Subcutaneous abdominal adipose tissue (tissue), 5 donors: ENCODE data around the gene DEUP1.

Experiments
- H3K27ac ChIP-seq: one replicate; pipeline ENCODE4 v1.7.0; 2013; ENCODE audit warnings: low read depth, mild to moderate bottlenecking, inconsistent platforms, low read length, moderate library complexity
- H3K27me3 ChIP-seq, 5 donors: one replicate each; pipeline ENCODE4 v1.7.0; 2013; ENCODE audit warnings: low read length in 5 of 5, inconsistent platforms in 1 of 5; ENCODE audit not compliant: control insufficient read depth in 5 of 5, insufficient read depth in 4 of 5
- H3K36me3 ChIP-seq, 5 donors: one replicate each; pipeline ENCODE4 v1.7.0; 2013; ENCODE audit warnings: low read length in 5 of 5; ENCODE audit not compliant: control insufficient read depth in 5 of 5, insufficient read depth in 5 of 5
- H3K4me1 ChIP-seq, 5 donors: one replicate each; pipeline ENCODE4 v1.7.0; 2013; ENCODE audit warnings: low read length in 5 of 5, mild to moderate bottlenecking in 3 of 5, moderate library complexity in 1 of 5; ENCODE audit not compliant: control insufficient read depth in 5 of 5, insufficient read depth in 5 of 5
- H3K4me3 ChIP-seq, 5 donors: one replicate each; pipeline ENCODE4 v1.7.0; 2013; ENCODE audit warnings: low read length in 5 of 5, low read depth in 1 of 5
- H3K9ac ChIP-seq, 5 donors: one replicate each; pipeline ENCODE4 v1.7.0; 2013; ENCODE audit warnings: low read length in 5 of 5, mild to moderate bottlenecking in 4 of 5, moderate library complexity in 3 of 5
- H3K9me3 ChIP-seq, 5 donors: one replicate each; pipeline ENCODE4 v1.7.0; 2013; ENCODE audit warnings: low read length in 5 of 5; ENCODE audit not compliant: control insufficient read depth in 5 of 5
- donor health status: healthy.
- donor health status: healthy.
- donor health status: healthy.
- donor health status: healthy.
- donor health status: healthy.

The DEUP1 gene

GRCh38 chr11:93481696-93482095, 151.2 kb downstream of the DEUP1 start:
- Histone ChIP-seq H3K4me3 (no peak overlapping the region), H3K9me3 (no peaks in the 10 kb centered on the region), H3K36me3 (peaks cover 0 to 19% (median 6%) of the 10 kb centered on the region in 5 donors), H3K4me1 (no peaks in the 10 kb centered on the region), H3K27me3 (no peaks in the 10 kb centered on the region), H3K27ac (no peak overlapping the region), H3K9ac (no peak overlapping the region)

GRCh38 chr11:93482556-93482955, 152.0 kb downstream of the DEUP1 start:
- H3K36me3 ChIP-seq, result peaks cover 0 to 18% (median 6%) of the 10 kb centered on the region in 5 donors
- no peaks in the 10 kb centered on the region for H3K9me3 ChIP-seq
- H3K4me1 ChIP-seq, result no peaks in the 10 kb centered on the region
- no peak overlapping the region for H3K9ac ChIP-seq
- H3K4me3 ChIP-seq, result no peak overlapping the region
- no peaks in the 10 kb centered on the region for H3K27me3 ChIP-seq
- H3K27ac ChIP-seq, result no peak overlapping the region

GRCh38 chr11:93484716-93485115, 154.2 kb downstream of the DEUP1 start:
- Histone ChIP-seq H3K4me3 (no peak overlapping the region), H3K27ac (no peak overlapping the region), H3K9me3 (no peaks in the 10 kb centered on the region), H3K27me3 (no peaks in the 10 kb centered on the region), H3K9ac (no peak overlapping the region), H3K4me1 (no peaks in the 10 kb centered on the region), H3K36me3 (peaks cover 0 to 10% (median 0%) of the 10 kb centered on the region in 5 donors)

GRCh38 chr11:93485983-93486382, 155.4 kb downstream of the DEUP1 start:
- Histone ChIP-seq H3K4me1 (no peaks in the 10 kb centered on the region), H3K27ac (no peak overlapping the region)

GRCh38 chr11:93487032-93487483, 156.5 kb downstream of the DEUP1 start:
- H3K27ac ChIP-seq, result no peak overlapping the region
- H3K9me3 ChIP-seq, result no peaks in the 10 kb centered on the region
- no peaks in the 10 kb centered on the region for H3K27me3 ChIP-seq
- H3K36me3 ChIP-seq, result peaks cover 0 to 10% (median 0%) of the 10 kb centered on the region in 5 donors
- H3K9ac ChIP-seq, result no peak overlapping the region
- H3K4me3 ChIP-seq, result no peak overlapping the region
- no peaks in the 10 kb centered on the region for H3K4me1 ChIP-seq

More at GRCh38 chr11:93485983-93486382, 155.4 kb downstream of the DEUP1 start:
- H3K9ac ChIP-seq, result no peak overlapping the region
- H3K27me3 ChIP-seq, result no peaks in the 10 kb centered on the region
- peaks cover 0 to 10% (median 0%) of the 10 kb centered on the region in 5 donors for H3K36me3 ChIP-seq
- H3K9me3 ChIP-seq, result no peaks in the 10 kb centered on the region
- H3K4me3 ChIP-seq, result no peak overlapping the region
